Fibroblast of lung (primary cell): ENCODE data around the gene PRPF31.

Experiments
- CTCF ChIP-seq, 2 donors: IDR thresholded peaks in 1 of 2; conservative IDR thresholded peaks in 1 of 2; 1 replicate in 1 of 2; 2 replicates in 1 of 2; pipeline ENCODE4 v1.5.1; 2011 to 2012; ENCODE audit warnings: low read length in 2 of 2, control low read depth in 1 of 2, inconsistent platforms in 1 of 2, low read depth in 1 of 2, mild to moderate bottlenecking in 1 of 2
- EZH2 ChIP-seq: IDR thresholded peaks from 2 replicates; pipeline ENCODE4 v1.5.1; 2012; ENCODE audit warnings: low read length, control low read depth, mild to moderate bottlenecking; ENCODE audit errors: missing control alignments

GRCh38 chr19:54128796-54129616 lies 13.5 kb downstream of the PRPF31 start:
- TF ChIP-seq CTCF (conservative IDR thresholded peaks at IDR 0.05 in 1 of 2, IDR thresholded peaks at IDR 0.05 in 1 of 2; ENCODE audit: low read depth in 1 of 2, low read length in 2 of 2) = no peak
- TF ChIP-seq EZH2 = no peak
